HEK293T (cell line): ENCODE results near the gene YY1.

Experiments used
- CTCF ChIA-PET: fragments of 350-600 bp; formaldehyde crosslinking; extraction: SDS; loops from one replicate; lab custom pipeline; 2021; ENCODE audit warnings: antibody characterized with exemption, inconsistent platforms; lab: Yijun Ruan, JAX
- POLR2A ChIA-PET: fragments of 350-600 bp; formaldehyde crosslinking; extraction: SDS; loops from one replicate; lab custom pipeline; 2020; ENCODE audit warnings: antibody characterized with exemption, inconsistent platforms; lab: Yijun Ruan, JAX
- DNase-seq: peaks from one replicate; pipeline ENCODE4 v3.0.0; 2012; ENCODE audit warnings: mixed read lengths; ENCODE audit errors: extremely low spot score
- ARNT ChIP-seq: fragments of 450-650 bp; IDR thresholded peaks from 2 replicates; pipeline ENCODE4 v1.6.1; 2017; ENCODE audit warnings: mild to moderate bottlenecking
- BHLHE40 ChIP-seq: fragments of 450-650 bp; IDR thresholded peaks from 2 replicates; pipeline ENCODE4 v1.6.1; 2016; ENCODE audit warnings: mild to moderate bottlenecking, moderate library complexity, borderline replicate concordance
- CTBP1 ChIP-seq: fragments of 450-650 bp; IDR thresholded peaks from 2 replicates; pipeline ENCODE4 v1.6.1; 2016; ENCODE audit warnings: borderline replicate concordance
- ELF4 ChIP-seq: fragments of 450-650 bp; IDR thresholded peaks from 2 replicates; pipeline ENCODE4 v1.6.1; 2017; ENCODE audit warnings: antibody characterized with exemption
- FOXA1 ChIP-seq: fragments of 450-650 bp; IDR thresholded peaks from 2 replicates; pipeline ENCODE4 v1.6.1; 2016; ENCODE audit warnings: mild to moderate bottlenecking
- FOXK2 ChIP-seq: fragments of 450-650 bp; IDR thresholded peaks from 2 replicates; pipeline ENCODE4 v1.6.1; 2016; ENCODE audit warnings: mild to moderate bottlenecking
- FOXM1 ChIP-seq: fragments of 450-650 bp; IDR thresholded peaks from 2 replicates; pipeline ENCODE4 v1.6.1; 2017; ENCODE audit warnings: mild to moderate bottlenecking, borderline replicate concordance
- HDGF ChIP-seq: fragments of 450-650 bp; IDR thresholded peaks from 2 replicates; pipeline ENCODE4 v1.6.1; 2017; ENCODE audit warnings: antibody characterized with exemption, borderline replicate concordance
- L3MBTL2 ChIP-seq: fragments of 450-650 bp; conservative IDR thresholded peaks from 2 replicates; pipeline ENCODE4 v1.6.1; 2016; ENCODE audit warnings: mild to moderate bottlenecking
- LEF1 ChIP-seq: fragments of 450-650 bp; IDR thresholded peaks from 2 replicates; pipeline ENCODE4 v1.6.1; 2017; ENCODE audit warnings: mild to moderate bottlenecking, borderline replicate concordance
- NFRKB ChIP-seq: fragments of 450-650 bp; IDR thresholded peaks from 2 replicates; pipeline ENCODE4 v1.6.1; 2016; ENCODE audit warnings: mild to moderate bottlenecking, moderate library complexity
- PKNOX1 ChIP-seq: fragments of 450-650 bp; IDR thresholded peaks from 2 replicates; pipeline ENCODE4 v1.6.1; 2016
- SP1 ChIP-seq: fragments of 450-650 bp; IDR thresholded peaks from 2 replicates; pipeline ENCODE4 v1.6.1; 2017
- SUZ12 ChIP-seq: fragments of 450-650 bp; IDR thresholded peaks from 2 replicates; pipeline ENCODE4 v1.6.1; 2016; ENCODE audit warnings: mild to moderate bottlenecking
- TARDBP ChIP-seq: fragments of 450-650 bp; IDR thresholded peaks from 2 replicates; pipeline ENCODE4 v1.6.1; 2016
- ZNF384 ChIP-seq: fragments of 450-650 bp; IDR thresholded peaks from 2 replicates; pipeline ENCODE4 v1.6.1; 2016

YY1 gene

GRCh38 chr14:100236881-100237280, 2.1 kb upstream of the YY1 start:
- DNase-seq = no peak
- TF ChIP-seq SP1 = no peak
- TF ChIP-seq HDGF = no peak
- TF ChIP-seq CTBP1 = no peak
- no peak for TF ChIP-seq NFRKB
- no peak for TF ChIP-seq BHLHE40
- no peak for TF ChIP-seq ARNT
- no peak for TF ChIP-seq FOXA1
- no peak for TF ChIP-seq FOXK2
- no peak for TF ChIP-seq L3MBTL2
- TF ChIP-seq ELF4 = no peak
- no peak for TF ChIP-seq TARDBP
- no peak for TF ChIP-seq FOXM1
- TF ChIP-seq SUZ12 = no peak
- no peak for TF ChIP-seq PKNOX1
- no peak for TF ChIP-seq LEF1
- no peak for TF ChIP-seq ZNF384
- POLR2A ChIA-PET = interaction anchor here (0.5 to 2.8 kb wide), 7 partner anchors 8 to 42 kb away, joined by 3 to 16 read pairs (median 8); no protein-coding TSS in a partner anchor
- CTCF ChIA-PET = interaction anchor here (0.7 kb wide), 1 partner anchor 12 kb away, joined by 3 read pairs; no protein-coding TSS in a partner anchor

- ChIA-PET POLR2A (interaction anchor here (0.7 to 2.8 kb wide), 8 partner anchors 9 to 43 kb away, joined by 3 to 16 read pairs (median 6); no protein-coding TSS in a partner anchor), CTCF (no interaction called here)
- DNase-seq = peak; percentile 61
- no peak for TF ChIP-seq TARDBP
- TF ChIP-seq PKNOX1 = no peak
- no peak for TF ChIP-seq FOXA1
- no peak for TF ChIP-seq FOXM1
- no peak for TF ChIP-seq SUZ12
- no peak for TF ChIP-seq BHLHE40
- TF ChIP-seq ARNT = no peak
- TF ChIP-seq SP1 = no peak
- TF ChIP-seq HDGF = no peak
- no peak for TF ChIP-seq FOXK2
- no peak for TF ChIP-seq ELF4
- TF ChIP-seq NFRKB = no peak
- TF ChIP-seq LEF1 = no peak
- no peak for TF ChIP-seq CTBP1
- TF ChIP-seq ZNF384 = no peak
- no peak for TF ChIP-seq L3MBTL2
Observed at GRCh38 chr14:100237735-100238418, 1.1 kb upstream of the YY1 start.

GRCh38 chr14:100239211-100239839, 381 bp downstream of the YY1 start:
- no peak for TF ChIP-seq PKNOX1
- TF ChIP-seq L3MBTL2 = no peak
- TF ChIP-seq ARNT = no peak
- TF ChIP-seq CTBP1 = no peak
- TF ChIP-seq HDGF = no peak
- 0 out of 2 replicates have a peak, but pooled peaks have one; percentile 14 for TF ChIP-seq LEF1
- no peak for TF ChIP-seq ZNF384
- no peak for TF ChIP-seq SP1
- CTCF ChIA-PET = no interaction called here
- POLR2A ChIA-PET = no interaction called here
- no peak for DNase-seq

GRCh38 chr14:100239840-100240667, 1.1 kb downstream of the YY1 start:
- ChIA-PET CTCF (interaction anchor here (1.0 kb wide), 2 partner anchors 10 to 14 kb away, joined by 3 to 6 read pairs; no protein-coding TSS in a partner anchor), POLR2A (no interaction called here)
- TF ChIP-seq L3MBTL2 (0 out of 2 replicates have a peak, but pooled peaks have one; percentile 18), LEF1 (no peak), BHLHE40 (no peak), ARNT (0 out of 2 replicates have a peak, but pooled peaks have one; percentile 10), PKNOX1 (no peak), FOXM1 (0 out of 2 replicates have a peak, but pooled peaks have one; percentile 55)
- DNase-seq = peak; percentile 68
